GM20000 (cell line): Measurements from ENCODE around the gene IGF2BP3.

Experiments
- DNase-seq: peaks from one replicate; pipeline ENCODE4 v3.0.0; 2012; ENCODE audit warnings: low spot score
- TF ChIP-seq, protein P1 (sequence below): IDR thresholded peaks from 2 replicates; pipeline ENCODE4 v1.5.1; 2012; ENCODE audit warnings: mild to moderate bottlenecking, control low read depth; ENCODE audit errors: extremely low read depth, missing control alignments

IGF2BP3 gene

DNA sequence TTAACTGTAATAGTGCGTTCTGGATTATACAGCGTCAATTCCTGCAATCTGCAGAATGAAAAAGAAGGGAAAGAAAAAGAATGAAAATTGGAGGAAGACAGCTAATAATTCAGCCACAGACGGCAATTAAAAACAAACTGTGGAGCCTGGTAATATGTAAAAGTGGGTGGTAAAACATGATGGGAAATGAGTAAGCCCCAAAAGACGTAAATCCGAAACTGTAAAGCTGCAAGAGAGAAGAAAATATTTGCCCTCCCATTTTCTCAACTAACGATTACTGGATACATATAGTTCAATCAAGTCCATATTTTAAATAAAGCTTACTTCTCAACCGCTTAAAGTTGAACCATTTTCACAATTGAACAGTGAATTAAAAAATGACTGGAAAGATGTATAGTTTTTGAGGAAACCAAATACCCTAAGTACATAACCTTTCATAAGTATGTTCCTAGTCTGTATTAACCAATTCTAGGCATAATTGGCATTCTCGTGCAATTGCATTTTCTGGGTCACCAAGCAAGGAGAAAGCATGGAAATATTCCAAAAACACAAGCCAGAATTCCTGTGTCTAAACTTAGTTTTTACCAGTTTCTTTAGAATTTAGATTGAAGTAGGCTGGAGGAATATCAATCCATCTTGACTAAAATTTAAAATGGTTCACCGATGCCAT is 126.3 kb downstream of the IGF2BP3 start:
- DNase-seq, result no peak
- TF ChIP-seq, protein P1, sequence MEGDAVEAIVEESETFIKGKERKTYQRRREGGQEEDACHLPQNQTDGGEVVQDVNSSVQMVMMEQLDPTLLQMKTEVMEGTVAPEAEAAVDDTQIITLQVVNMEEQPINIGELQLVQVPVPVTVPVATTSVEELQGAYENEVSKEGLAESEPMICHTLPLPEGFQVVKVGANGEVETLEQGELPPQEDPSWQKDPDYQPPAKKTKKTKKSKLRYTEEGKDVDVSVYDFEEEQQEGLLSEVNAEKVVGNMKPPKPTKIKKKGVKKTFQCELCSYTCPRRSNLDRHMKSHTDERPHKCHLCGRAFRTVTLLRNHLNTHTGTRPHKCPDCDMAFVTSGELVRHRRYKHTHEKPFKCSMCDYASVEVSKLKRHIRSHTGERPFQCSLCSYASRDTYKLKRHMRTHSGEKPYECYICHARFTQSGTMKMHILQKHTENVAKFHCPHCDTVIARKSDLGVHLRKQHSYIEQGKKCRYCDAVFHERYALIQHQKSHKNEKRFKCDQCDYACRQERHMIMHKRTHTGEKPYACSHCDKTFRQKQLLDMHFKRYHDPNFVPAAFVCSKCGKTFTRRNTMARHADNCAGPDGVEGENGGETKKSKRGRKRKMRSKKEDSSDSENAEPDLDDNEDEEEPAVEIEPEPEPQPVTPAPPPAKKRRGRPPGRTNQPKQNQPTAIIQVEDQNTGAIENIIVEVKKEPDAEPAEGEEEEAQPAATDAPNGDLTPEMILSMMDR, result no peak

- no peak for DNase-seq
- TF ChIP-seq, protein P1, result no peak
Observed at GRCh38 chr7:23343102-23343501, 127.2 kb downstream of the IGF2BP3 start.

DNA sequence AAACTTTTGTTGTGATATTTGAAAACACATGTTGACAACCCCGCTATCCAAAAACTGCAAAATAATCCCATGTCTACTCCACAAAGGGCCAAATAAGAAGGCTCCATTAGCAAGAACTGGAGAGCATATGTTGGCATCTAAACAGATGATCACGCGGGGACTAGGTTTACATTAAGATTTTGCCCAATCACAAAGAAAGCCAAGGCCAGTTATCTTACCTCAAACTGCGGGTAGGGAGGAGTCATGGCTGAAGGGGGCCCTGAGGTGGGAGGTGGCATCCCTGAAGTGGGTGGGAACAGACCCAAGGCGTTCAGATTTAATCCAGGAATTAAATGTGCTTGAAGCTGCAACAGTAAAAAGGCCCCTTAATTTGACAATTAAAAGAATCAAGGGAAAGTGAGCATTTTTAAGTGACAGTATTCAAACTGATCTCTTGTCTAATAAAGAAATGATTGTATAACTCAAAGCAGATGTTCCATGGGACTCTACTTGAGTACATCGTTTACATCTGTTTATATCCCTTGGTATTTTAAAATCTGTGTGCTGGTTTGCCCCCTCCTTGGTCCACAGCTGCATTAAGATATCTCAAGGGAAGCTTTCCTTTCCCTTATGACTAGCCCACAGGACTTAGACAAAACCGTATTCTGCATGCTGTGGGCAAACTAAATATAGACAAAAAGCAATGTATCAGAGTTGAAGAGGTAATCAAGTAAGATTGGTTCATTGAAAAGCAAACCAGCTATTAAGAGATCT is 128.3 kb downstream of the IGF2BP3 start:
- TF ChIP-seq, protein P1, result no peak
- no peak for DNase-seq

- no peak for DNase-seq
- TF ChIP-seq, protein P1, result no peak
Observed at GRCh38 chr7:23338863-23339262, 131.4 kb downstream of the IGF2BP3 start.

GRCh38 chr7:23338439-23338838 is 131.9 kb downstream of the IGF2BP3 start:
- DNase-seq, result no peak

GRCh38 chr7:23337374-23337773 is 132.9 kb downstream of the IGF2BP3 start:
- TF ChIP-seq, protein P1, result no peak
- DNase-seq, result no peak

More at GRCh38 chr7:23338439-23338838, 131.9 kb downstream of the IGF2BP3 start:
- TF ChIP-seq, protein P1, result no peak

GRCh38 chr7:23336799-23337283 is 133.4 kb downstream of the IGF2BP3 start:
- TF ChIP-seq, protein P1, result no peak
- no peak for DNase-seq
